GM21825 (cell line): ENCODE measurements around the gene BEAN1.
"Not testable (repeated sequence)": the region's sequence is repeated elsewhere in the genome, so short reads cannot be mapped to it uniquely, and the experiment has no call there.

Source experiments
- ATAC-seq: cut with Tn5 transposase; IDR thresholded peaks from one replicate; pipeline ENCODE4 v1.9.1; 2021; ENCODE audit warnings: mild to moderate bottlenecking, moderate library complexity; ENCODE audit not compliant: unreplicated experiment

BEAN1 gene

DNA sequence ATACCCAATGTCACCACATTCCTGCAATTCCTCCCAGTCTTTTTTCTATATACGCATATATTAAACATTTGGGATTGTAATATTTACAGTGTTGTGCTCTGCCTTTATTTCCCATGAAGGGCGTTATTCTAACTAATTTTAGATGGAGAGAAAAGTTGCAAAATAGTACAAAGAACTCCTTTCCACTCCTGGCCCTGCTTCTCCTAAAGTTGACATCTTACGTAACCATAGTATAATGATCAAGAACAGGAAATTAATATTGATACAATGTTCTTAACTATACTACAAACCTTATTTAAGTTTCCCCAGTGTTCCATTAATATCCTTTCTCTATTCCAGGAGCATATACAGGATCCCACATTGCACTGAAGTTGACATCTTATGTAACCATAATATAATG is 76.5 kb downstream of the BEAN1 start:
- no peak for ATAC-seq

DNA sequence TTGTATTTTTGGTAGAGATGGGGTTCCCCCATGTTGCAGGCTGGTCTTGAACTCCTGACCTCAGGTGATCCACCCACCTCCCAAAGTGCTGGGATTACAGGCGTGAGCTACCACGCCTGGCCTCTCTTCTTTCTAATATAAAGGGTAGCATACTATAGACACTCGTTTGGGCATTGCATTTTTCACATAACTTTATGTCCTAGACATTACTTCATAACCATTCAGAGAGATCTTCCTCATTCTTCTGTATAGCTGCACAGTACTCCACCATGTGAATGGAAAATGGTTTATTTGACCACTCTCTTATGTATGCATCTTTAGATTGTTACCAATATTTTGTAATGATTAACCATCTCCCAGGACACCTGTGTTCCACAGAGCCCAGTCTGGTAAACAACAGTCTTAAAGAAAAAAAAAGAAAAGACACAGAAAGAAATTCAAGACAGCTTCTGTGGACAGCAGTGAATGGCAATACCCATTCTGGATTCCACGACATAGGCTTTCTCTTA is 80.7 kb downstream of the BEAN1 start:
- no peak for ATAC-seq

DNA sequence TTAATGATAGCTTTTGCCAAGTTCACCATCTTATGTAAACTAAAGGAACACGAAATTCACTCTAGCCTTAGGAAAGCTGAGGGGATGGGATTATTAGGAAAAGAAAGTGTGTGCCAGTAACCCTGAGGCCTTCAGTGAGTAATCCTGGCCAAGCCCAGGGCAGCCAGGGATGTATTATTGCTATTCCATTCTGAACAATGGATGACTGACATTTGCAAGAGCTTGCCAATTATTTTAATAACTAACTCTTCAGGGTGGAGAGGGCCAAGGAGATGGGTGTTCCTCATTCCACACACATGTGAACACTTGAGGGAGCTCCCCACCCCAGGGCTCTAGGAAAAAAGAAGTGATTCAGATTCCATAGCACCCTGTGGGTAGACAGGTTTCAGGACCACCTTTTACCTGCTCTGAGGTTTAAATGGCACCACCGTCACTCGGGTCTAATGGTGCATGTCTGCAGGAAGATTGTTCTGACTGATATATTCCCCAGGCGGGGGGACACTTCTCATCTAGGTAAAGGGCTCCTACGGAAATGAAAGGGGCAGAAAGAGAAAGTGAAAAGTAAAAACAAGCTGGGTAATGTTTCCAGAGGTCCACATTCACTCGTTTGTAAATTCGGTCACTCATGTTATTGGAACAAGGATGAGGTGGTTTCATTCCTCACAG is 81.3 kb downstream of the BEAN1 start:
- ATAC-seq: no peak

DNA sequence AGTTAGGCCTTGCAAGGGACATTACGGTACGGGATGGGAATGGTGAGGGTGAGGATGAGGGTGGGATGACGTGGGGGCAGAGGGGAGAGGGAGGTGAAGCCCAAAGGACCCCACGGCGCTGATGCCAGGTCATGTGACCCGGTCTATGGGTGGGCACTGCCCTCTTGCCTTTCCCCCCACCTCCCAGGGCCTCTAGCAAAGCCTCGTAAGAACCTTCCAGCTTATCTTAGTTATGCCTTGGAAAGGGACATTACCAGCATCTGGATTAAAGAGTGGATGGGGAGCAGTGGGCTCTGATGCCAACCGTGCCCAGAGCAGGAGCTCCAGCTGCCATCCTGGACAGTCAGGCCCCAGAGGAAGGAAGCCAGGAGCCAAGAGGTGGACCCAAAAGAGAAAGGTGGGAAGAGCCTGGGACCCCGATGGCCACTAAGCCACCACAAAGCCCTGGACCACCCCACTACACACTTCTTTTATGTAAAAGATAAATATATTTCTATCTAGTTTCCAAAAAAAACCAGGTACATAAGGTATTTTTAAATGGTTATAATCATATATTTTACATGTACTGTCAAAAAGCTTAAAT is 81.9 kb downstream of the BEAN1 start:
- no peak for ATAC-seq

DNA sequence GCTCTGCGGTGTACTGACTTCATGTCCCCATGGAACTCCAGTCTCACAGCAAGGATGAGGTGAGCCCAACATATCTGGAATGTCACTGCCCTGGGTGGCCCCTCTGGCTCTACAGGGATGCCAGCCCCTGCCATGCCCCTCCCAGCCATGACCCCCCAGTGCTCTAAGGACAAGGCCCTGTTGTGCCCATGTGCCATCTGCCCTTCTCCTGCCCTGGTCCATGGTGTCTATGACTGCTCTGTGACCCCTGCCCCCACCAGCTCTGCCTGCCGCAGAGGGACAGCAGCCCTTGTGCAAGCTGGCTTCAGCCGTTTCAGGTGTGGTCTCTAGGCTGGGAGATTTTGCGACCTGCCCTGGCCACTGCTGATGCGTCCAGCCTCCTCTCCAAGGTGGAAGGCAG is 82.5 kb downstream of the BEAN1 start:
- ATAC-seq: no peak

DNA sequence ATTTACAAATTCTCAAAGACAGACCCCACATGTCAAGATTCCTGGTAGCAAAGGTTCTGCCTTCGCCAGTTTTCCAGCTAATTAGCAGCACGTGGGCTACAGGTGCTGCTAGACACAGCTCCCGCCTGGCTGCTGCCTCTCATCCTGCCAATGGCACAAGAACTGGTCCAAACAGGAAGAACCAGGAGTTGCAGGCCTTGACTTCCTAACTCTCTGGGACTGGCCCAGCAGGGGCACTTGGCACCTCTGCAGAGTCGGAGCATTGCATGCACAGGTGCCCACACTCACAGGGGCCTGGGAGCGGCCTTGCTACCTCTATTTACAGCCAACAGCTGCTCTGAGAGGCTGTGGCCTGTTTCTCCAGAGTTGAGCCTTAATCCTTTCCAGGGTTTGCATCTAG is 83.2 kb downstream of the BEAN1 start:
- no peak for ATAC-seq

DNA sequence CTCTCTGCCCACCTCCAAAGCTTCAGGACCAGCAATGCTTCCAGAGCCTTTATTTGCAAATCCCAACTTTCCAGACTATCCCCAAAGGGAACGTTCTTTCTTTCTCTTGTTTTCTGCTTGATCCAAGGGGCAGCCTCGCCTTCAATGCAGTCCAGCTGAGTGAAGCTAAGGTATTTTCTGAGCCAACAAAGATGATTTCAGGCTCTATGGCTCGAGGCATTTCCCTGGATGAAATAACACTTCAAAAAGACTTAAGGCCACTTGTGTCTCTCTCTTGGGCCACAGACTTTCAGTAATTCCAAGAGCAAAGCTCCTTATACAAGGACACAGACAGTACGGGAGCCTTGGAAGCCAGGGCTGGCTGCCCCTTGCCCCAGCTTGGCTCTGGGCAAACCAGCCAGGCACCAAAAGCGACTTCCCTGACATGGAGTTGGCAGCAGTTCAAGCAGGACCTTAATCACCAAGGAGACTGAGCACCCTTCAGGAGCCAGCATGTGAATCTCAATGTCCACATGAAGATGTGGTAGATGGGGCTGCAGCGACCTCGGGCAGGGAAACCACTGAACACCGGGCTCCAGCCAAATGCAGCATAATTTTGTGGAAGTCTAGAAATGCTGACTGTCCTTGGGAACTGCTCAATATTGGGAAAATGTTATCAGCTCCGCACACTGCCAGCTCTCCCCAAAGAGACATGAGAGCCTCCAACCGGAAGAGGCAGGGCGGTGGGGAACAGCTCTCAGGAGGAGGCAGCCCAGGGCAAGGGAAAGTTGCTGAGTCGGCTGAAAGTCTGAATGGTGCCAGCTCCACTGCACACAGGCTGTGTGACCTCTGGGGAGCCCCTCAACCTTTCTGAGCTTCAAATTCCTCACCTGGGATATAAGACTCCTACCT is 83.9 kb downstream of the BEAN1 start:
- ATAC-seq: no peak

DNA sequence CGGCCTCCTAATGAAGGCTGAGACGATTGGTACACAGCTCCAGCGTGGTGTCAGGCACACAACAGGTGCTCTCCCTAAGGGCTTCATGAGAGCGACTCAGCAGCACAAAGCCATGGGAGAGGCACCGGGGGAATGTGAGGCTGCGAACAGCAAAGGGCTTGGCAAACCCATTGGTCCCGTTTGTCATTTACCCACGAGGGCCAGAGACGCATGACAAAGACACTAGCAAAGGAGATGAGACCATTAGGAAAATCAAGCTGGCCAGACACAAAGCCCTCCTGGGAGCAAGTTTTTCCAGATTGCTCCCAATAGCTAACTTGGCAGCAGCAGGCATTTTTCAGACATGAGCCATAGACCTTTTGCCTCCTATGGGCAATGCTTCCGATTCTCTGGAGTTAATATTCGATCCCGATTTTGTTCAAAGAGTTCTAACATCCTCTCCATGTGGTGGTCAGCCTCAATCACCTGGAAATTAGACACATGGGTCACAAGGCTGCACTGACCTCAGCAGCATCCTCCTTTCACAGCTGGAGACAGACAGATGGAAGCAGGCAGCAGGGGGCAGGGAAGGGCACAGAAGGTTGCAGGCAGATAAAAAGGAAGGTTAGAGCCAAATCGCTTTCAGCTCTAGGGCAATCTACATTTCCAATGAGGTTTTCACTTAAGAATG is 84.6 kb downstream of the BEAN1 start:
- ATAC-seq: no peak

DNA sequence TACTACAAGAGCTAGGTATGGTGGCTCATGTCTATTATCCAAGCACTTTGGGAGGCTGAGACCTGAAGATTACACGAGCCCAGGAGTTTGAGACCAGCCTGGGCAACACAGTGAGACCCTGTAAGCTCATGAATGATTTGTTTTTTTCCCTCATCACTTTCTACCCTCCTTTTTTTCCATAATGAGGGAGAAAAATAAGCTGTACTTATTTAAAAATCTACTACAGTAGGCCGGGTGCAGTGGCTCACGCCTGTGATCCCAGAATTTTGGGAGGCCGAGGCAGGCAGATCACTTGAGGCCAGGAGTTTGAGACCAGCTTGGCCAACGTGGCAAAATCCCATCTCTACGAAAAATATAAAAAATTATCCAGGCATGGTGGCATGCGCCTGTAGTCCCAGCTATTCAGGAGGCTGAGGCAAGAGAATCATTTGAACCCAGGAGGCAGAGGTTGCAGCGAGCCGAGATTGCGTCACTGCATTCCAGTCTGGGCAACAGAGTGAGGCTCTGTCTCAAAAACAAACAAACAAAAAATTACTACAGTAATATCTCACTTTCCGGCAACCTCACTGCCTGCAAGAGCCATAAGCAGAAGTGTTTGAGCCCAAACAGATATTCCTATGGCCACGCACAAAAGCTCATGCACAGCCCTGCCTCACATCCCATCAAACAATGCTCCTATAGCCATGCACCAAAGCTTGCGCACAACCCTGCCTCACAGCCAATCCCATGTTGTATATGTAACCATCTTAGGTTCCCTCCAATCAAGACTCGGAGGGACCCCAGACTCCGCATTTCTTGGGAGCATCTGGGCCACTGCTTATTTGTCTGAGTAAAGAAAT is 85.4 kb downstream of the BEAN1 start:
- ATAC-seq: no peak

DNA sequence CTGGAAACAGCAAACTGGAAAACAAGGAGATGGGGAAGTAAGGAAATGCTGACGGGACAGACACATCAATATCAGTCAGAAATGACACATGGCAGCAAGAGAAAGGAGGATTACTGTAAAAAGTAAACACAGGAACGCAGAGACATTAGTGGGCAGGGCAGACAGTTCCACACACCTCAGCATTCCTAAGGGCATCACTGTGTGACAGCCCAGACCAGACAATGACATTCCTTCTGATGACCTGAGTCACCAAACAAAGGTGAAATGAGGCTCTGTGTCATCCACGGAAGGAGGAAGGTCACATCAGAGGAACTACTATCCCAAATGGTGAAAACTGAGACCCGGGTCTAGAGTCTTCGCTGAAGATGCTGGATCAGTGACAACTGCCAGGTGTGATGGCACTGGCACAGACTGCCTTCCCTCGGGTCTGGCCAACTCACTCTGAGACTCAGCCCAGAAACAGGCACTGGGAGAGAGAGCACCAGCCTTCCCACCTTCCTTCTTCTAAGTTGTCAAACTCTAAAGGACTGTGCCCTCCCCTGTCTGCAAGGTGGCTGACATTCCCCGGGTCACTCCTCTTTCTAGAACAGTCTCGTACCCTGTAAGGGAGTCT is 86.1 kb downstream of the BEAN1 start:
- no peak for ATAC-seq

DNA sequence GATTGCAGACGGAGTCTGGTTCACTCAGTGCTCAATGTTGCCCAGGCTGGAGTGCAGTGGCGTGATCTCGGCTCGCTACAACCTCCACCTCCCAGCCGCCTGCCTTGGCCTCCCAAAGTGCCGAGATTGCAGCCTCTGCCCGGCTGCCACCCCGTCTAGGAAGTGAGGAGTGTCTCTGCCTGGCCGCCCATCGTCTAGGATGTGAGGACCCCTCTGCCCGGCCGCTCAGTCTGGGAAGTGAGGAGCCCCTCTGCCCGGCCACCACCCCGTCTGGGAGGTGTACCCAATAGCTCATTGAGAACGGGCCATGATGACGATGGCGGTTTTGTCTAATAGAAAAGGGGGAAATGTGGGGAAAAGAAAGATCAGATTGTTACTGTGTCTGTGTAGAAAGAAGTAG is 87.3 kb downstream of the BEAN1 start:
- ATAC-seq: not testable (repeated sequence)

DNA sequence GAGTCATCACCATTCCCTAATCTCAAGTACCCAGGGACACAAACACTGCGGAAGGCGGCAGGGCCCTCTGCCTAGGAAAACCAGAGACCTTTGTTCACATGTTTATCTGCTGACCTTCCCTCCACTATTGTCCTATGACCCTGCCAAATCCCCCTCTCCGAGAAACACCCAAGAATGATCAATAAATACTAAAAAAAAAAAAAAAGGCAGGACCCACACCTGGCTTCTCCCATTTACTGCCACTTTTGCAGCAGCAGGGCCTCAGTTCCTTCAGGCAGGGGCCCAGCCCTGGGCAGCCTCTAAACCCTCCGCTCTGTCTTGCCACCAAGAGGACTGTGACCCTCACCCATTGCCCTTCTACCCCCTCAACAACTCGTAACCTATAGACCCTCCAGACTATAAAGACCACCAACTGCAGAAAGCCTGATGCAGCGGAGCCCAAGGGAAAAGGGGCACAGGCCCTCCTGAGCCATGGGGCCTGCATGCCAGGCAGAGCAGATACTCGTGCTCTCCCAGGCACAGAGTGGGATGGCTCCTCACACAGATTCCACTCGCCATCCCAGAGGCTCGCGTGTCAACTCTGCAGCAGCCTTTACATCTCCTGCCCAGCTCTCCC is 88.0 kb downstream of the BEAN1 start:
- not testable (repeated sequence) for ATAC-seq

DNA sequence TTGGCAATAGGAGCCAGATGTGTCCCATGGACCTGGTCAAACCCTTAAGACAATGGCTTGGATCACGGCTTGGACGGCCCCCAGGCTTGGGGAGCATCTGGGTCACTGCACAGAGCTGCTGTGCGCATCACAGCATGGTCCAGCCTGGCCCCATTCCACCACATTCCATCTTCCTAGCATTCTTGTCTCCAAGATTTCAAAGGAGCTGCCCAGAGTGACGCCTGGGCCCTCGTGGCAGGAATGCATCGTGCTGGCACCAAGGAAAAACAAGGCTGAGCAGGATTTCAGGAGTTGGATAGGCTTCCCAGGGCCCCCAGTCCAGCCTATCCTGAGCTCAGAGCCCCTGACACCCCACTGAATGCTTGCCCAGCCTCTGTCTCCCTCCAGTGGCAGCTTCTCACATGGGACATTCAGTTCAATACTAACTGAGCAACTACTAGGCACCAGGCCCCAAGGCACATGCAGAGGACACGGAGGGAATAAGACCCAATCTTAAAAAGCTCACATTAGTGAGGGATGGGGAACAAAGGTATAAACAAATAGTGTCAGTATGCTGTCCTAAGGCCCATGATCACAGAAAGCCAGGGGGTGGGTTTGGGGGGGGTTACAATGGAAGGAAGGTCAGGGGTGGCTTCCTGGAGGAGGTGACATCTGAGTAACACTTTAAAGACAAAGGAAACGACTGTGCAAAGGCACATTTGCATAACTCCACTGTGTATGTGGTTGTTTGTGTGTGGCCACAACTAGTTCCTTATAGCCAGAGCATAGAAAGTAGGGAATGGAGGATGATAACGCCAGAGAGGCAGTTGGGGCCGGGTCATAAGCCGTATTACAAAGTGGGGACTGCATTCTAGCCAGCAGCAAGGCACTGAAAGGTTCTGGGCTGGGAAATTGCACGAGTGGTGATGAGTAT is 88.8 kb downstream of the BEAN1 start:
- no peak for ATAC-seq

DNA sequence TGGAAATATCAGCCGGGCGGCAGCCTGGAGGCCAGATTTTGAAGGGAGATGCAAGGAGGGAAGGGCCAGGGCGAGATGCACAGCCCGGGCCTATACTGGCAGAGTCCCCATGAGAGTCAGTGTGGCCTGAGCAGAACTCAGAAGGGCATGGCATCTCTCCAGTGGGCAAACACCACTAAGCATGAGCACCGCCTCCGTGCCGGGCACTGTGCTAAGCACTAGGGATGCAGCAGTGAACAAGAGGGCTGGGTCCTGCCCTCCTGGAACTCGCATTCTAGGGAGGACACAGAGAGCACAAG is 89.4 kb downstream of the BEAN1 start:
- no peak for ATAC-seq

DNA sequence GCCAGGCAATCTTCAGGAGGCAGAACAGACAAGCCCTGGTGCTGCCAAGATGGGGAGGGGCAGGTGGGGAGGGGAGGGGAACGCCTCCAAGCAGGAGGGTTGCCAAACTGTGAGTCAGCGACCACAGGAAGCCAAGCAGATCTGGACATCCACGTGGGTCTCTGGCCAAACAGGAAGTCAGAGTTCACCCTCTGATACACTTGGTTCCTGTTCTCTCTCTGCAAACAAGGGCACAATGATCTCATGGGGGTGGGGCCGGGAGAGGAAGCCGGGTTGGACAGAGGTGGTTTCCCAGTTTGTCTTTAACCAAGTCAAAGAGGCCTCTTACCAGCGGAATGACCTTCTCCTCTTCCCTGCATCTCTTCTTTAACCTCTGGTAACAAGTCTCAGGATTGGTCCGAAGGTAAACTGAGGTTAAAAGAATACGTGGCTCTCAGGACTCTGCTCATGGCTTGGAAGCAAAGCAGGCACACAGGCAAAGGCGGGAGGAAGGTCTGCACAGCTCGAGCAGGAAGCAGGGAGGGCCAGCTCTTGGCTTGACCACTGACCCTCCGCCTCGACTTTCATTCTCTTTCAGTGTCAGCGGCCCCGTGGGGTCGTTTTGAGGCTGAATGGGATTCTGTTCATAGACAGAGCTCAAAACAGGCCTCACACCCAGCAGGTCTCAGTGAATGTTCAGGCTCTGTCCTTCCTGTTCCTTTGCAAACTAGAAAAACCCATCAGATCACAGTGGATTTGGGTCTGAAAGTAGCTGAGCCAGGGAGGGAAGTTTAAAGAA is 89.9 kb downstream of the BEAN1 start:
- ATAC-seq: peak; percentile 97

DNA sequence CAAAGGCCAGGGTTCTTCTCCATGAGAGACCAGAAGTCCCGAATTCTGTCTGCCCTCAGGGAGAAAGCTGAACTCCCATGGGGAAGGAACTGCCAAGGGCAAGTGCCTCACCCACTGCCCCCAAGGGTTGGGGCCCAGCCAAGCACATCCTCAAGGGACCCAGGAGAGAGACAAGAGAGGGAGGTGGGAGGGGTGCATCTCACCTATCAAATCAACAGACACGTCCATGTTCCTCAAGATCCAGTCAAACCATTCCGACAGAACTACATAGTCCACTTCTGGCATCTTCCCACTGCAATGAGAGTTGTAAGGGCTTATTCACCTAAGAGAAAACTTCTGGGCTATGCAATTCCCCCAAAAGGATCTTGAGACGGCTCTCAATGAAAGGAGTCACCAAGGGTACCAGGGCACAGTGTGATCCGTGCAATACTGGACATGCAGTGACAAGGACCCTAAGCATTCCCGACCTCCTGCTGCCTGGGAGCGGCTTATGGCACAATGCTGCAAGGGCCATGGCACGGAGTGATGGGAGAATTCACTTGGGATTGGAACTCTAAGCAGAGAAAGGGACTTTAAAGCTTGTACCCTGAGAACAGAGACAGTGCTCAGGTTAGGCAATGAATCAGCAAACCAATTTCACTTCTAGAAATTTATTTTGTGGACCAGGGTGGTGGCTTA is 90.6 kb downstream of the BEAN1 start:
- no peak for ATAC-seq
